H1 (cell line): ENCODE data around the gene SURF1. TPM values are rescaled to one million over a fixed set of nuclear protein-coding genes. Genes with fewer than 3 reads are reported as not detected.

ENCODE experiments used
- CTCF ChIA-PET: fragments of 300-600 bp; sonication (Branson Sonifier 250); formaldehyde crosslinking; loops from one replicate; lab custom pipeline; 2021; ENCODE audit not compliant: partially characterized antibody; lab: Charles Lee
- POLR2A ChIA-PET: fragments of 300-600 bp; sonication (Branson Sonifier 250); formaldehyde crosslinking; loops from one replicate; lab custom pipeline; 2021; ENCODE audit warnings: inconsistent platforms; ENCODE audit not compliant: partially characterized antibody; lab: Charles Lee
- DNase-seq, 2 experiments: peaks; one replicate each; pipeline versions ENCODE4 v3.0.0 to v3.0.0-alpha.2; 2010 to 2022; ENCODE audit warnings: low spot score in 2 of 2, low read depth in 1 of 2, mixed read lengths in 1 of 2
- FAIRE-seq: peaks from 2 replicates; lab custom pipeline; 2011; peaks lifted over from hg19 to GRCh38; lab: Jason Lieb, UNC
- H2AFZ ChIP-seq: 2 replicates; pipeline ENCODE4 v1.8.1; 2012; ENCODE audit warnings: low read length, inconsistent platforms
- H2AK5ac ChIP-seq: 2 replicates; pipeline ENCODE4 v1.6.1; 2013; ENCODE audit warnings: low read depth, low read length
- H2BK120ac ChIP-seq: replicated peaks from 2 replicates; pipeline ENCODE3; 2013; ENCODE audit warnings: low read depth, low read length, inconsistent platforms
- H2BK12ac ChIP-seq: 2 replicates; pipeline ENCODE4 v1.6.1; 2013; ENCODE audit warnings: low read depth, low read length
- H2BK15ac ChIP-seq: 2 replicates; pipeline ENCODE4 v1.6.1; 2013; ENCODE audit warnings: low read length
- H2BK20ac ChIP-seq: 2 replicates; pipeline ENCODE4 v1.6.1; 2013; ENCODE audit warnings: low read length
- H2BK5ac ChIP-seq: 2 replicates; pipeline ENCODE4 v1.6.1; 2013; ENCODE audit warnings: low read depth, low read length
- H3K14ac ChIP-seq: 2 replicates; pipeline ENCODE4 v1.6.1; 2013; ENCODE audit warnings: inconsistent platforms; ENCODE audit not compliant: insufficient read length
- H3K18ac ChIP-seq: 2 replicates; pipeline ENCODE4 v1.6.1; 2013; ENCODE audit warnings: low read length; ENCODE audit errors: extremely low read depth
- H3K23ac ChIP-seq: 2 replicates; pipeline ENCODE4 v1.6.1; 2013; ENCODE audit warnings: inconsistent platforms; ENCODE audit not compliant: insufficient read length
- H3K23me2 ChIP-seq: 2 replicates; pipeline ENCODE4 v1.6.1; 2013; ENCODE audit warnings: low read depth, low read length
- H3K27ac ChIP-seq: 2 replicates; pipeline ENCODE4 v1.6.1; 2011; ENCODE audit warnings: low read depth, low read length, inconsistent platforms
- H3K27me3 ChIP-seq, 4 experiments: replicated peaks in 1 of 4; 1 replicate in 1 of 4; 2 replicates in 3 of 4; pipeline versions ENCODE4 v1.6.1 to v1.8.1; 2011 to 2013; ENCODE audit warnings: low read length in 3 of 4, mild to moderate bottlenecking in 3 of 4, inconsistent platforms in 2 of 4, mixed read lengths in 2 of 4, moderate library complexity in 1 of 4; ENCODE audit not compliant: control insufficient read depth in 3 of 4, insufficient read depth in 3 of 4; ENCODE audit errors: extremely low read depth in 1 of 4
- H3K36me3 ChIP-seq, 4 experiments: 2 replicates each; pipeline versions ENCODE4 v1.6.1 to v1.8.1; 2011 to 2013; ENCODE audit warnings: mild to moderate bottlenecking in 4 of 4, low read length in 3 of 4, moderate library complexity in 2 of 4, control low read depth in 1 of 4, inconsistent platforms in 1 of 4; ENCODE audit not compliant: insufficient read depth in 4 of 4, control insufficient read depth in 2 of 4
- H3K4ac ChIP-seq: replicated peaks from 2 replicates; pipeline ENCODE3; 2013; ENCODE audit warnings: low read length, low read depth, mixed read lengths, inconsistent platforms; ENCODE audit not compliant: insufficient read length
- H3K4me1 ChIP-seq, 4 experiments: replicated peaks in 1 of 4; 1 replicate in 1 of 4; 2 replicates in 3 of 4; pipeline versions ENCODE4 v1.6.1 to v1.8.1; 2011 to 2013; ENCODE audit warnings: low read length in 3 of 4, inconsistent platforms in 2 of 4, mixed read lengths in 1 of 4; ENCODE audit not compliant: insufficient read depth in 4 of 4, control insufficient read depth in 3 of 4
- H3K4me2 ChIP-seq, 2 experiments: 2 replicates each; pipeline versions ENCODE4 v1.6.1 to v1.8.1; 2011 to 2013; ENCODE audit warnings: low read depth in 2 of 2, low read length in 2 of 2, control low read depth in 1 of 2, inconsistent platforms in 1 of 2, mild to moderate bottlenecking in 1 of 2; ENCODE audit not compliant: insufficient read depth in 1 of 2
- H3K4me3 ChIP-seq, 4 experiments: fragments of 200-600, 300-600 bp in 1 of 4; sonication (generic), shearing (Covaris generic), sonication (Bioruptor Twin) in 1 of 4; 2 replicates each; pipeline versions ENCODE4 v1.5.1 to v1.8.1; 2011 to 2016; ENCODE audit warnings: low read length in 4 of 4, low read depth in 3 of 4, control low read depth in 2 of 4, inconsistent platforms in 2 of 4, mild to moderate bottlenecking in 2 of 4, mixed read lengths in 1 of 4, moderate library complexity in 1 of 4; ENCODE audit not compliant: insufficient read depth in 2 of 4; ENCODE audit errors: extremely low read depth in 1 of 4
- H3K56ac ChIP-seq: replicated peaks from 2 replicates; pipeline ENCODE3; 2013; ENCODE audit warnings: low read depth, mild to moderate bottlenecking, mixed read lengths, low read length, inconsistent platforms; ENCODE audit not compliant: insufficient read length
- H3K79me1 ChIP-seq: 2 replicates; pipeline ENCODE4 v1.6.1; 2013; ENCODE audit warnings: low read depth, low read length, control low read depth
- H3K79me2 ChIP-seq, 2 experiments: 2 replicates each; pipeline versions ENCODE4 v1.6.1 to v1.8.1; 2012 to 2013; ENCODE audit warnings: low read length in 2 of 2, mild to moderate bottlenecking in 2 of 2, inconsistent platforms in 1 of 2; ENCODE audit not compliant: insufficient read depth in 2 of 2, control insufficient read depth in 1 of 2
- H3K9ac ChIP-seq, 4 experiments: replicated peaks in 1 of 4; 1 replicate in 1 of 4; 2 replicates in 3 of 4; pipeline versions ENCODE4 v1.6.1 to v1.8.1; 2011 to 2013; ENCODE audit warnings: low read depth in 3 of 4, low read length in 3 of 4, control low read depth in 2 of 4, mild to moderate bottlenecking in 2 of 4, moderate library complexity in 2 of 4, inconsistent platforms in 1 of 4; ENCODE audit errors: extremely low read depth in 1 of 4
- H3K9me3 ChIP-seq, 2 experiments: 2 replicates each; pipeline versions ENCODE4 v1.6.1 to v1.8.1; 2012 to 2013; ENCODE audit warnings: mild to moderate bottlenecking in 2 of 2, moderate library complexity in 2 of 2, control low read depth in 1 of 2, inconsistent platforms in 1 of 2, low read depth in 1 of 2, low read length in 1 of 2, mixed read lengths in 1 of 2; ENCODE audit not compliant: insufficient read depth in 2 of 2
- H4K20me1 ChIP-seq, 2 experiments: replicated peaks in 1 of 2; 2 replicates each; pipeline versions ENCODE3 to v1.8.1; 2011 to 2013; ENCODE audit warnings: inconsistent platforms in 2 of 2, low read length in 2 of 2, mild to moderate bottlenecking in 1 of 2; ENCODE audit not compliant: insufficient read depth in 2 of 2, control insufficient read depth in 1 of 2
- H4K5ac ChIP-seq: 2 replicates; pipeline ENCODE4 v1.6.1; 2013; ENCODE audit warnings: low read length, low read depth, mixed read lengths, inconsistent platforms; ENCODE audit not compliant: insufficient read length
- H4K8ac ChIP-seq: 2 replicates; pipeline ENCODE4 v1.8.0; 2013; ENCODE audit warnings: mild to moderate bottlenecking, moderate library complexity, low read length, inconsistent platforms; ENCODE audit not compliant: insufficient read depth; ENCODE audit errors: extremely low read depth
- H4K91ac ChIP-seq: replicated peaks from 2 replicates; pipeline ENCODE3; 2013; ENCODE audit warnings: low read length, mixed read lengths, inconsistent platforms; ENCODE audit not compliant: insufficient read length
- BACH1 ChIP-seq: IDR thresholded peaks from 2 replicates; pipeline ENCODE4 v1.6.1; 2012; ENCODE audit warnings: low read length, improper control_type of control experiment
- CHD1 ChIP-seq: IDR thresholded peaks from 2 replicates; pipeline ENCODE4 v1.6.1; 2012; ENCODE audit warnings: low read depth, low read length, improper control_type of control experiment
- CHD2 ChIP-seq: IDR thresholded peaks from 2 replicates; pipeline ENCODE4 v1.6.1; 2012; ENCODE audit warnings: low read length, improper control_type of control experiment
- CREB1 ChIP-seq: IDR thresholded peaks from 2 replicates; pipeline ENCODE4 v1.6.1; 2012; ENCODE audit warnings: inconsistent platforms
- CTBP2 ChIP-seq: IDR thresholded peaks from 2 replicates; pipeline ENCODE4 v1.7.0; 2011; ENCODE audit warnings: borderline replicate concordance, mild to moderate bottlenecking, moderate library complexity, mixed read lengths, low read length; ENCODE audit not compliant: insufficient read depth, insufficient read length
- FOSL1 ChIP-seq: IDR thresholded peaks from 2 replicates; pipeline ENCODE4 v1.6.1; 2011; ENCODE audit warnings: mild to moderate bottlenecking, low read depth, low read length, moderate library complexity; ENCODE audit not compliant: insufficient read depth
- RBBP5 ChIP-seq: IDR thresholded peaks from 2 replicates; pipeline ENCODE4 v1.7.1; 2012; ENCODE audit warnings: low read depth, mild to moderate bottlenecking, inconsistent platforms, low read length, moderate library complexity, borderline replicate concordance
- RNF2 ChIP-seq: fragments of 200-900, 300-1000 bp; sonication (generic); IDR thresholded peaks from 2 replicates; pipeline ENCODE4 v1.7.1; 2016; ENCODE audit warnings: borderline replicate concordance, low read depth, mild to moderate bottlenecking, antibody characterized with exemption, low read length; ENCODE audit not compliant: poor library complexity, severe bottlenecking; ENCODE audit errors: missing control alignments
- RXRA ChIP-seq: IDR thresholded peaks from 2 replicates; pipeline ENCODE4 v1.6.1; 2011; ENCODE audit warnings: low read depth, mild to moderate bottlenecking, low read length, moderate library complexity; ENCODE audit not compliant: insufficient read depth
- SP4 ChIP-seq: IDR thresholded peaks from 2 replicates; pipeline ENCODE4 v1.6.1; 2012; ENCODE audit warnings: low read length, inconsistent platforms
- WGBS, 2 experiments: shearing (Covaris generic) in 1 of 2; methylation state at CpG; one replicate each; pipeline versions ENCODE4 v1.1.6 to v1.1.7; 2013 to 2015; ENCODE audit warnings: low lambda C conversion rate in 2 of 2, mixed read lengths in 2 of 2, inconsistent platforms in 1 of 2, low coverage in 1 of 2, missing lambda C conversion rate in 1 of 2; ENCODE audit not compliant: insufficient replicate concordance in 2 of 2, insufficient coverage in 1 of 2, insufficient read length in 1 of 2; ENCODE audit errors: extremely low coverage in 1 of 2, missing lambda C conversion rate in 1 of 2; 5-methylcytosine and 5-hydroxymethylcytosine counted together
- polyA plus RNA-seq, 7 experiments: library from polyadenylated mRNA; depleted of rRNA in 3 of 7; stranded (reverse) in 5 of 7; unstranded in 2 of 7; fragments of >200 nt in 5 of 7; fragments of 200-250 nt in 2 of 7; gene quantifications; 1 replicate in 5 of 7; 2 replicates in 1 of 7; 4 replicates in 1 of 7; pipeline versions ENCODE4 v1.2.1 to v1.2.3, GENCODE V29; 2011 to 2013; ENCODE audit warnings: missing spikeins in 2 of 7, mixed read lengths in 2 of 7
- total RNA-seq: library from RNA; stranded (reverse); fragmentation: NEBNext Ultra II Directional; extraction: Animal tissue kit (Norgen Biotek cat#: 25700); gene quantifications from 2 replicates; pipeline ENCODE4 v1.2.1, GENCODE V29; 2021
- TF ChIP-seq, protein P1 (sequence below): IDR thresholded peaks from 2 replicates; pipeline ENCODE4 v1.6.1; 2011; ENCODE audit warnings: low read depth, mild to moderate bottlenecking, low read length; ENCODE audit not compliant: insufficient read depth

SURF1 gene
- total and polyA plus RNA-seq, 2 of the 8 experiments (the other 6 are each of a cell fraction or from before 2014, with no cell fraction given): 43.1 to 44.7 TPM

- no peak overlapping the region for H3K4me2 ChIP-seq
- ChIA-PET CTCF (interaction anchor here (0.9 to 2.7 kb wide), 6 partner anchors 8 to 17 kb away, joined by 3 to 11 read pairs (median 3); no protein-coding TSS in a partner anchor), POLR2A (interaction anchor here (0.8 to 2.6 kb wide), 4 partner anchors 9 to 36 kb away, joined by 3 to 11 read pairs (median 5); no protein-coding TSS in a partner anchor)
- peaks cover 0 to 2% of the 10 kb centered on the region in 2 experiments for H4K20me1 ChIP-seq
- no peak overlapping the region for H4K91ac ChIP-seq
- H3K23me2 ChIP-seq: peaks cover 12% of the 10 kb centered on the region; the same call in 1 of the 2 replicates
- no peak overlapping the region for H3K23ac ChIP-seq
- H3K79me2 ChIP-seq: no peaks in the 10 kb centered on the region
- H3K9me3 ChIP-seq: peaks cover 4% of the 10 kb centered on the region in 2 experiments; a peak in 1 of 4 replicates
- H3K18ac ChIP-seq: no peak overlapping the region
- no peaks in the 10 kb centered on the region; a peak in 1 of 7 replicates for H3K4me1 ChIP-seq
- DNase-seq (no peak), FAIRE-seq (no peak)
- no peak overlapping the region for H2AFZ ChIP-seq
- 93% methylated on average over 12 of the region's 12 CpGs; no CpG with 5 or more reads in 1 of the 2 experiments for WGBS, 2 experiments
- no peak overlapping the region for H2AK5ac ChIP-seq
- no peak overlapping the region for H4K5ac ChIP-seq
- no peak overlapping the region for H3K4me3 ChIP-seq
- peaks cover 0 to 2% (median 0%) of the 10 kb centered on the region in 4 experiments; a peak in 2 of 7 replicates for H3K27me3 ChIP-seq
- no peak overlapping the region for H3K4ac ChIP-seq
- H2BK15ac ChIP-seq: no peak overlapping the region
- no peak overlapping the region for H2BK12ac ChIP-seq
- no peak overlapping the region for H3K27ac ChIP-seq
- H2BK5ac ChIP-seq: no peak overlapping the region
- H3K14ac ChIP-seq: no peak overlapping the region
- no peaks in the 10 kb centered on the region for H3K79me1 ChIP-seq
- TF ChIP-seq RBBP5 (no peak), RNF2 (no peak), BACH1 (no peak), RXRA (no peak), SP4 (no peak), FOSL1 (no peak), CHD1 (no peak), CHD2 (no peak), CTBP2 (no peak), CREB1 (no peak)
- TF ChIP-seq, protein P1, sequence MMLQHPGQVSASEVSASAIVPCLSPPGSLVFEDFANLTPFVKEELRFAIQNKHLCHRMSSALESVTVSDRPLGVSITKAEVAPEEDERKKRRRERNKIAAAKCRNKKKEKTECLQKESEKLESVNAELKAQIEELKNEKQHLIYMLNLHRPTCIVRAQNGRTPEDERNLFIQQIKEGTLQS: no peak
- TF ChIP-seq, all 59 proteins: peak for 0
- no peak overlapping the region for H3K9ac ChIP-seq
- no peak overlapping the region for H2BK20ac ChIP-seq
- H3K56ac ChIP-seq: no peak overlapping the region
- no peaks in the 10 kb centered on the region for H3K36me3 ChIP-seq
- H4K8ac ChIP-seq: no peak overlapping the region
- no peak overlapping the region for H2BK120ac ChIP-seq
Measured at GRCh38 chr9:133389025-133389557, 32.8 kb upstream of the SURF1 start.
